IPS-18c (cell line): Measurements from ENCODE around the gene KDM1A.
"Not testable (repeated sequence)": the region's sequence is repeated elsewhere in the genome, so short reads cannot be mapped to it uniquely, and the experiment has no call there.

Experiments used
- H3K4me3 ChIP-seq: 2 replicates; pipeline ENCODE4 v1.7.0; 2013; ENCODE audit warnings: low read depth, mild to moderate bottlenecking, low read length, moderate library complexity; ENCODE audit not compliant: insufficient read depth
- H3K9me3 ChIP-seq: one replicate; pipeline ENCODE4 v1.6.1; 2013; ENCODE audit warnings: mild to moderate bottlenecking, low read length, moderate library complexity; ENCODE audit not compliant: control insufficient read depth, insufficient read depth

KDM1A gene

GRCh38 chr1:23004112-23004511 lies 15.2 kb upstream of the KDM1A start:
- Histone ChIP-seq H3K9me3 (no peaks in the 10 kb centered on the region), H3K4me3 (no peak overlapping the region)

GRCh38 chr1:23004769-23005168 lies 14.5 kb upstream of the KDM1A start:
- H3K4me3 ChIP-seq, H3K9me3 ChIP-seq: not testable (repeated sequence)

GRCh38 chr1:23007106-23007505 lies 12.2 kb upstream of the KDM1A start:
- Histone ChIP-seq H3K9me3 (no peaks in the 10 kb centered on the region), H3K4me3 (no peak overlapping the region)

GRCh38 chr1:23008901-23009300 lies 10.4 kb upstream of the KDM1A start:
- H3K9me3 ChIP-seq: no peaks in the 10 kb centered on the region
- no peak overlapping the region for H3K4me3 ChIP-seq

GRCh38 chr1:23010025-23010424 lies 9.2 kb upstream of the KDM1A start:
- not testable (repeated sequence) for H3K9me3 ChIP-seq, H3K4me3 ChIP-seq

GRCh38 chr1:23013657-23014056 lies 5.6 kb upstream of the KDM1A start:
- no peak overlapping the region for H3K4me3 ChIP-seq

GRCh38 chr1:23018661-23019093 lies 591 bp upstream of the KDM1A start:
- peaks cover 3% of the 10 kb centered on the region for H3K9me3 ChIP-seq
- peak overlapping the region; percentile 99 for H3K4me3 ChIP-seq

More at GRCh38 chr1:23013657-23014056, 5.6 kb upstream of the KDM1A start:
- H3K9me3 ChIP-seq: no peaks in the 10 kb centered on the region

- Histone ChIP-seq H3K4me3 (peak overlapping the region; percentile 99), H3K9me3 (peaks cover 3% of the 10 kb centered on the region)
These were observed 776 bp downstream of the KDM1A start for GRCh38 chr1:23019863-23020625.

GRCh38 chr1:23020706-23021405 lies 1.6 kb downstream of the KDM1A start:
- peaks cover 3% of the 10 kb centered on the region for H3K9me3 ChIP-seq
- H3K4me3 ChIP-seq: peak overlapping the region; percentile 99

- peaks cover 3% of the 10 kb centered on the region for H3K9me3 ChIP-seq
- peak overlapping the region; percentile 99; the same call in 1 of the 2 replicates for H3K4me3 ChIP-seq
These were observed 2.6 kb downstream of the KDM1A start for GRCh38 chr1:23021834-23022233.

GRCh38 chr1:23023174-23023845 lies 4.0 kb downstream of the KDM1A start:
- Histone ChIP-seq H3K9me3 (peaks cover 3% of the 10 kb centered on the region), H3K4me3 (no peak overlapping the region)

- Histone ChIP-seq H3K4me3 (no peak overlapping the region), H3K9me3 (peaks cover 3% of the 10 kb centered on the region)
These were observed 7.3 kb downstream of the KDM1A start for GRCh38 chr1:23026568-23026967.

GRCh38 chr1:23027352-23027907 lies 8.2 kb downstream of the KDM1A start:
- Histone ChIP-seq H3K4me3 (no peak overlapping the region), H3K9me3 (peaks cover 1% of the 10 kb centered on the region)

GRCh38 chr1:23029337-23029736 lies 10.1 kb downstream of the KDM1A start:
- H3K9me3 ChIP-seq: no peaks in the 10 kb centered on the region
- H3K4me3 ChIP-seq: no peak overlapping the region

- Histone ChIP-seq H3K4me3 (no peak overlapping the region), H3K9me3 (no peaks in the 10 kb centered on the region)
These were observed 16.7 kb downstream of the KDM1A start for GRCh38 chr1:23035823-23036452.

GRCh38 chr1:23037081-23037740 lies 17.9 kb downstream of the KDM1A start:
- no peaks in the 10 kb centered on the region for H3K9me3 ChIP-seq
- no peak overlapping the region for H3K4me3 ChIP-seq
